HG03095 (cell line): Measurements from ENCODE around the gene UNC5B.

Experiments used
- ATAC-seq: cut with Tn5 transposase; IDR thresholded peaks from one replicate; pipeline ENCODE4 v1.9.1; 2021; ENCODE audit warnings: moderate library complexity; ENCODE audit not compliant: unreplicated experiment

The UNC5B gene

GRCh38 chr10:71237843-71238623, 25.7 kb downstream of the UNC5B start:
- no peak for ATAC-seq

- no peak for ATAC-seq
Measured at GRCh38 chr10:71238626-71239025, 26.3 kb downstream of the UNC5B start.

GRCh38 chr10:71239131-71239915, 27.0 kb downstream of the UNC5B start:
- ATAC-seq, result no peak

- no peak for ATAC-seq
Measured at GRCh38 chr10:71239946-71240795, 27.8 kb downstream of the UNC5B start.

- no peak for ATAC-seq
Measured at GRCh38 chr10:71241114-71241829, 28.9 kb downstream of the UNC5B start.

GRCh38 chr10:71241830-71242621, 29.7 kb downstream of the UNC5B start:
- no peak for ATAC-seq

- ATAC-seq, result no peak
Measured at GRCh38 chr10:71242622-71243009, 30.2 kb downstream of the UNC5B start.

GRCh38 chr10:71243756-71244395, 31.5 kb downstream of the UNC5B start:
- no peak for ATAC-seq

GRCh38 chr10:71244431-71245419, 32.4 kb downstream of the UNC5B start:
- ATAC-seq, result no peak

- ATAC-seq, result no peak
Measured at GRCh38 chr10:71245420-71246325, 33.3 kb downstream of the UNC5B start.

GRCh38 chr10:71246591-71247413, 34.4 kb downstream of the UNC5B start:
- no peak for ATAC-seq

GRCh38 chr10:71247414-71247705, 35.0 kb downstream of the UNC5B start:
- no peak for ATAC-seq

- ATAC-seq, result no peak
Measured at GRCh38 chr10:71247804-71248203, 35.4 kb downstream of the UNC5B start.

GRCh38 chr10:71248210-71248609, 35.8 kb downstream of the UNC5B start:
- no peak for ATAC-seq

GRCh38 chr10:71249996-71250395, 37.6 kb downstream of the UNC5B start:
- ATAC-seq, result no peak

GRCh38 chr10:71250405-71250804, 38.0 kb downstream of the UNC5B start:
- no peak for ATAC-seq

- no peak for ATAC-seq
Measured at GRCh38 chr10:71250842-71251241, 38.5 kb downstream of the UNC5B start.
